GM12891 (cell line): ENCODE results near the gene ZNF740.
"Not testable (repeated sequence)": the region's sequence is repeated elsewhere in the genome, so short reads cannot be mapped to it uniquely, and the experiment has no call there.

Experiments
- DNase-seq: peaks from one replicate; pipeline ENCODE4 v3.0.0; 2011; ENCODE audit warnings: low spot score; ENCODE audit not compliant: insufficient read length
- FAIRE-seq: peaks from 2 replicates; lab custom pipeline; 2011; peaks lifted over from hg19 to GRCh38; lab: Jason Lieb, UNC
- PAX5 ChIP-seq: IDR thresholded peaks from 2 replicates; pipeline ENCODE4 v1.6.1; 2011; ENCODE audit warnings: low read length, moderate library complexity, mild to moderate bottlenecking; ENCODE audit not compliant: insufficient read depth, severe bottlenecking
- POLR2A ChIP-seq: IDR thresholded peaks from 2 replicates; pipeline ENCODE4 v1.6.1; 2011; ENCODE audit warnings: low read depth, low read length, control low read depth
- POLR2AphosphoS5 ChIP-seq: IDR thresholded peaks from 2 replicates; pipeline ENCODE4 v1.6.1; 2011; ENCODE audit warnings: low read depth, low read length, control low read depth
- POU2F2 ChIP-seq: IDR thresholded peaks from 2 replicates; pipeline ENCODE4 v1.6.1; 2011; ENCODE audit warnings: low read depth, mild to moderate bottlenecking, control low read depth, low read length, moderate library complexity
- SPI1 ChIP-seq: IDR thresholded peaks from 2 replicates; pipeline ENCODE4 v1.6.1; 2011; ENCODE audit warnings: low read depth, low read length, control low read depth
- TAF1 ChIP-seq: IDR thresholded peaks from 2 replicates; pipeline ENCODE4 v1.6.1; 2011; ENCODE audit warnings: low read depth, low read length, control low read depth

Gene ZNF740

DNA sequence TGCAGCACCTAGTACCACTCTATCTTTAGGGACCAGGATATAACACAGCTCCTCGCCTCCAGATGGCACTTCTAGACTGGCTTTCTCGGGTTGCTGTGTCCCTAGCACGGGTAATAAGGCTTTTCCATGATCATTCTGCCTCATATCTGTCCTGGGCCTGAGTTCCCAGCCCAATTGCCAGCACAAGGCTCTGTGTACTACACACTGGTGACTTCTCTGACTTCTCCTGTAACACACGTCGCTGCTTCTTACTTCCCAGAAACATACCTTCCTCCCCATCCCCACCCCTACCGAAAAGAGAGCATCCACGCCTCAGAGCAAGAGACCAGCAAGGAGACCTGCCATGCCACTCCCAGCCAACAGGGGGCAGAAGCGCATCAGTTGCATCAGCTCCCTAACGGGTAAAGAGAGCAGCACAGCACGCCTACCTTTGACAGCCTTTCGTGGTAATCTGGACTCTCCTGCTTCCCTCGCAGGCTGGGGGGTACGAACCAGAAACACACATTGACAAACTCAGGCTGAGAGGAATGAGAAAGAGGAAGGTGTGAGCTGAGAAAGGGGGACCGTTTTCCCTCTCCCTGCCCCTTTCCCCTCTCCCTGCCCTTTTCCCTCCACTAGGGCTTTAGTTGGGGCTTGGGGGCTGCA, 21.2 kb upstream of the ZNF740 start:
- peak; percentile 98 for FAIRE-seq
- TF ChIP-seq POLR2A: no peak
- no peak for TF ChIP-seq SPI1
- no peak for TF ChIP-seq TAF1
- TF ChIP-seq POU2F2: no peak
- no peak for TF ChIP-seq POLR2AphosphoS5
- no peak for TF ChIP-seq PAX5
- peak; percentile 90 for DNase-seq

DNA sequence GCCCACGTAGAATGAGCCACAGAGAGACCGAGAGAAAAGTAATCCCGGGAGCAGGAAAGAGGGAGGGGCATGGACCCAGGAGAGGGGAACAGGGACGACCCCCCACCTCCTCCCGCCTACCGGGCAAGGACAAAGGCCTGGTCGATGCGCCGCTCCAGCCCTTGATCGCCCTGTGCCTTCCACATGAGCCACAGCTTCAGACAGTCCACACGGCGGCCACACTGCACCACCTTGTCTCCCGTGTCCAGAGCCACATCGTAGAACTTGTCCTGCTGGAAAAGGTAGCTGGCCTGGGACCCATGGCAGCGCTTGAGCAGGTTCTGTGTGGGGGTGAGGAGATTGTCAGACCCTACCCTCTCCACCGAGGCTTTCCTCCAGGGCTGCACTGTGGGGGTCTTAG, 20.5 kb upstream of the ZNF740 start:
- TF ChIP-seq POU2F2 (no peak), TAF1 (no peak), SPI1 (no peak), POLR2AphosphoS5 (no peak), PAX5 (no peak), POLR2A (no peak)
- DNase-seq: no peak
- no peak for FAIRE-seq

DNA sequence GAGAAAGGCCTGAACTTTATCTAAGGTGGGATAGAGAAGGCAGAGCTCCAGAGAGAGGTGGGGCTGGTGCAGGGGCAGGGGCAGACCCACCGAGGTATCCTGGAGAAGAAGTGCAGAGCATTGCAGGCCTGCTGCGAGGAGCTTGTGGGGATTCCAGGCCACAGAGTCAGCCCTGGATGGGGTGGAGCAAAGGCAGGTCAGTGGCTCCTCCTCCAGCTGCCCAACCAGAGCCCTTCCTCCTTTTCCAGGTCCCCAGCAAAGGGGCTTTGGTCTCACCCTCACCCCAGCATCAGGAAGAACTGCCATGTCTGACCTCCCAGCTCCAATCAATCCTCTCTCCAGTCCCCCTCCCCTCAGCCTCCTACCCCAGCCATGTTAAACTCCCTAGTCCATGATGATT, 19.8 kb upstream of the ZNF740 start:
- FAIRE-seq (no peak), DNase-seq (no peak)
- TF ChIP-seq PAX5 (no peak), SPI1 (no peak), TAF1 (no peak), POU2F2 (no peak), POLR2A (no peak), POLR2AphosphoS5 (no peak)

DNA sequence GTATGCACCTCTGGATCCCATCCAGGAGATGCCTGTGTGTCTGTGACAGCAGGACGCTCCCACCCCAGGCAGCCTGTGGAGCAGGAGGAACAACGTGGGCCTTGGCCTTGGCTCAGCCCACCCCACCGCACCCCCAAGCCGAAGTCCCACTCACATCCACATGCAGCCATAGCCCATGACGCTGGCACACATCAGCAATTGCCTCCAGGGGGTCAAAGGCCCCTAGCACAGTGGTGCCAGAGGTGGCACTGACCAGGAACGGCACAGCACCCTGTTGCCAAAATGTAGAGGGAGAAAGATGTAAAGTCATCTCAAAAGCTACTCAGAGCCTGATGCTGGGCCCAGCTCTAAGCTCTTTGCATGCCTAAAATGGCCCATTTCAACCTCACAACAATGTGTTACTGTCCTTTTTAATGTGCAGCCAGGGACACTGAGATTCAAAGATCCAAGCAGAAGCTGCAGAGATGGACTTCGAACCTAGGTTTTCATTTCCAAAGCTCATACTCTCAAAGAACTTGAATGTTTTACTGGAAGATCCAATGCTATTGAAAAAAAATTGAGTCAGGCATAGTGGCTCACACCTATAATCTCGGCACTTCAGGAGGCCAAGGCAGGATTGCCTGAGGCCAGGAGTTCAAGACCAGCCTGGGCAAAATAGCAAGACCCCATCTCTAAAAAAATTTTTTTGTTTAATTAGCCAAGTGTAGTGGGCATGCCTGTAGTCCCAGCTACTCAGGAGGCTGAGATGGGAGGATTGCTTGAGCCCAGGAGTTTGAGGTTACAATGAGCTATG, 19.2 kb upstream of the ZNF740 start:
- no peak for FAIRE-seq
- no peak for TF ChIP-seq POU2F2
- no peak for TF ChIP-seq TAF1
- no peak for TF ChIP-seq POLR2AphosphoS5
- no peak for TF ChIP-seq SPI1
- no peak for TF ChIP-seq PAX5
- no peak for TF ChIP-seq POLR2A
- no peak for DNase-seq

DNA sequence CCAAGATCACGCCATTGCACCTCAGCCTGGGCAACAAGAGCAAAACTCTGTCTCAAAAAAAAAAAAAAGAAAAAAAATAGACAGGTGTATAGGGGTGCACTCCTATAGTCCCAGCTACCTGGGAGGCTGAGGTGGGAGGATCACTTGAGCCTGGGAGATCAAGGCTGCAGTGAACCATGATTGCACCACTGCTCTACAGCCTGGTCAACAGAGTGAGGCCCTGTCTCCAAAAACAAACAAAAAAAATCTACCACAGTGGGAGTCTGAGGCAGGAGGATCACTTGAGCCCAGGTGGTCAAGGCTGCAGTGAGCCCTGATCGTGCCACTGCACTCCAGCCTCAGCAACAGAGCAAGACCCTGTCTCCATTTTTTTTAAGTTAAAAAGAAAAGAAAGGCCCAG, 17.5 kb upstream of the ZNF740 start:
- DNase-seq, FAIRE-seq: not testable (repeated sequence)

DNA sequence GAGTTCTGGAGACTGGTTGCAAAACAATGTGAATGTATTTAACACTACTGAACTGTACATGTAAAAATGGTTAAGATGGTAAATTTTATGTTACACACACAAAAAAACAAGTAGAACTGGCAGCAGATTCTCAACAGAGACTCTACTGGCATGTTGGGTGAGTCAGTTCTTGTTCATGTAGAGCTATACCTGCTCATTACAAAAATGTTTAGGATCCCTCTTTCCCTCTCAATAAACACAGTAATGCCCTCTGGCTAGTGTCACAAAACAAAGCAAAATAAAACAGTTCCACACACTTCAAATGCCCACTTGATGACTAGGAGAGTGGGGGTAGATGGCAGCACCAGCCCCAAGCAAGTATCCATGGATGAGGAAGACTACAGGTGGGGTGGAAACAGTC, 13.7 kb upstream of the ZNF740 start:
- no peak for DNase-seq

DNA sequence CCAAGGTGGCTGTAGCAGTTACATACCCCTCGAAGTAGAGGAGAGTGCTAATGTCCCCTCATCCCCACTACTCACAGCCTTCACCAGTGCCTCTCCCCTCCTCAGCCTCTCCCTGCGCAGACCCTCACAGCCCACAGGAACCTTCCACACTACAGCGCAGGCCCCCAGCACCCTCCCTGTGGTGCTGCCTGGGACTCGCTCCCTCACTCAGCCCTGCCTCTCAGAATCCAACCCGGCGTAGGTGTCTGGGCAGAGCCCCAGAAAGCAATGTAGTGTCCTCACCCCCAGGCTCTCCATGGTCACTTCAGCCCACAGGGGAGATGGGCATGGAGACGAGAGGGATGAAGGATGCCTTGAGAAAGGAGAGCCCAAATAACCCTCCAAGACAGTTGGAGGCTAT, 10.9 kb upstream of the ZNF740 start:
- TF ChIP-seq POLR2A: no peak
- no peak for TF ChIP-seq TAF1
- TF ChIP-seq PAX5: no peak
- TF ChIP-seq POLR2AphosphoS5: no peak
- no peak for TF ChIP-seq SPI1
- TF ChIP-seq POU2F2: no peak
- no peak for DNase-seq
- no peak for FAIRE-seq

More for the DNA sequence above, 13.7 kb upstream of the ZNF740 start:
- FAIRE-seq: no peak
- TF ChIP-seq SPI1 (no peak), POLR2AphosphoS5 (no peak), TAF1 (no peak), PAX5 (no peak), POU2F2 (no peak), POLR2A (no peak)

DNA sequence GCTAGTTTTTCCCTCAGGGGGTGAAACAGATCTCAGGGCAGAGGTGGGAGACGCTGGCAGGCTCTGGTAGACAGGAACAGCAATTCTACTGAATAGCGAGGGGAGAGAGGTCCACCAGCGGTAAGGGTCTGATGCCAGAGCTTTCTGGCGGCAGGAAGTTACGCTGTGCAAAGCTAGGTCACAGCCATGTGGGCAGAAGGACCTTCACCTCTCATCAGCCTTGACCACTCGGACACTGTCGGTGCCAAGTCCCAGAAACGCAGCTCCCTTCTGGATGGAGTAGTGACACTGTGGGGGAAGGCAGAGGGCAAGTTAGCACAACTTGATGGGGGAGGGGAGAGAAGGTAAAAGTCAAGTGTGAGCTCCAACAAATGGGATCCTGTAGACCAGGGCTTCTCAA, 10.3 kb upstream of the ZNF740 start:
- FAIRE-seq (no peak), DNase-seq (no peak)
- TF ChIP-seq SPI1: no peak

DNA sequence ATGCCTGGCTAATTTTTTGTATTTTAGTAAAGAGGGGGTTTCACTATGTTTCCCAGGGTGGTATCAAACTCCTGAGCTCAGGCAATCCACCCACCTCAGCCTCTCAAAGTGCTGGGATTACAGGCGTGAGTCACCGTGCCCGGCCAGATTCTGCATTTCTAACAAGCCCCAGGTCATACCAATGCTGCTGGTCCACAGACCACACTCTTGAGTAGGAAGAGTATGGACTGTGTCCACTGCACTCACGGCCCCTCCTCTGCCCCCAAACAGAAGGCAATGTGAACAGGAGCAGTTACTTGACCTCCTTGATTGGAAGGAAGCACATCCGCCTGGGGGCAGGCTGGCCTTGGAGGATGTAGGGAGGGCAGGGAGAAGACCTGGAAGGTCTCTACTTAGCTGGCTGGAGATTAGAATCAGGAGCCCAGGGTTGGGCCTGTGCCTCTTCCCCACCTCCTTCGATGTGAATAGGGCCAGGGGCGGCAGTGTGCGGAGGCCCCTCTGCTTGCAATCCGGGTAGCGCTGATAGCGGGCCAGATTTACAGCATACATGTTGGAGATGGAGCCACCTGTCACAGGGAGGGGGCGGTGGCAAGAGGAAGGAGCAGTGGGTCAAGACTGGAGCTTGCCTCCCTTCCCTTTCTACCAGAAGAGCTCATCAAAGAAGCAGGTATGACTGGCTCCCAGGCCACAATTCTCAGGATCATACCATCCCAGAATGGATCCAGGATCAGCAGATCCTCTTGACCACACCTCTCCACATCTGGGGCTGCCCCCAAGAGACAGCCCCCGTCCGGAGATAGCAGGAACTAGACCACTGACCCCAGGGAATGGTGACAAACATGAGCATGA, 9.4 kb upstream of the ZNF740 start:
- FAIRE-seq (no peak), DNase-seq (no peak)
- TF ChIP-seq POU2F2 (no peak), PAX5 (no peak), SPI1 (no peak), TAF1 (no peak), POLR2A (no peak), POLR2AphosphoS5 (no peak)
